Fibroblast of mammary gland (primary cell): Measurements from ENCODE around the gene ZNF84.
A peak's percentile ranks its signal among the peaks of the same experiment; 100 is the strongest.

Source experiments
- DNase-seq: peaks from one replicate; pipeline ENCODE4 v3.0.0-alpha.2; 2010; ENCODE audit warnings: low read depth
- H3K4me3 ChIP-seq: 2 replicates; pipeline ENCODE4 v1.5.1; 2011; ENCODE audit warnings: low read depth, mild to moderate bottlenecking, low read length, moderate library complexity; ENCODE audit not compliant: control insufficient read depth
- TF ChIP-seq, protein P1 (sequence below): conservative IDR thresholded peaks from 2 replicates; pipeline ENCODE4 v1.5.1; 2011; ENCODE audit warnings: low read depth, low read length, inconsistent platforms; ENCODE audit not compliant: control insufficient read depth, insufficient read depth

Gene ZNF84

DNA sequence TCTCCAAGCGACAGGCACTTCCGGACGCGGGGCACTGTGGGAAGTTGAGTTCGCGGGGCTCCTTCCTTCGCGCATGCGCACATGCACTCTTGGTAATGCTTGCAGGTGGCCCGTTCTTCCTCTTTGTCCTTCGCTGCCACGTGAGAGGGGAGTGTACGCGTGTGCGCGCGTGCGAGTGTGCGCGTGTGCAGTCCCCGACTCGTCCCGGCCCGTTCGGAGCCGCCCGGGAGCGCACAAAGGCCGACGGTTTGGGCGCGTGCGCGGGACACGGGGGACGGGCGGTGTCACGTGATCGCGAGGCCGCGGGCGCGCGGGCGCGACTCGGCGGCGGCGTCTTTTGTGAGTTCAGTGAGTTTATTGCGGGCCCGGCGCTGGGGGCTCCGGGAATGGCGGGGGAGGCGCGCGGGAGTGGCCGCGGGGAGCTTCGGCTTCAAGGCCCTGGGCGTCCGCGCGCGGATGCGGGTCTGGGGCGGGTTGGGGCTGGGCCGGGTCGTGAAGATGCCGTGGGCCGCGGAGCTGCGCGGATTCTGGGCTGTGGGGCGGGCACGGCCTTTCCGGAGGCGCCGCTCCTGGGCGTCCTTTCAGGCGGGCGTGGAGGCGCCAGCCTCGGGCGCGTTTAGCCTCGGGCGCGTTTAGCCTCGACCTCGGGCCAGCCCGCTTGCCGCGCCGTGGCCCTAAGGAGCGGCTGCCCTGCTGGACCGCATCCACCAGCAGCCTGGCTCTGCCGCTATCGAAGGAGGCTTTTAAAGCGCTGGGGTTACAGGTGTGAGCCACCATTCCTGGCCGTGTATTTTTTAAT lies at the start of gene ZNF84:
Gene ZNF84 (plus strand): TSS at position 303 of the 799 bp plus-strand sequence. CDS start 3,959 bp downstream, outside the sequence.
- TF ChIP-seq, protein P1, sequence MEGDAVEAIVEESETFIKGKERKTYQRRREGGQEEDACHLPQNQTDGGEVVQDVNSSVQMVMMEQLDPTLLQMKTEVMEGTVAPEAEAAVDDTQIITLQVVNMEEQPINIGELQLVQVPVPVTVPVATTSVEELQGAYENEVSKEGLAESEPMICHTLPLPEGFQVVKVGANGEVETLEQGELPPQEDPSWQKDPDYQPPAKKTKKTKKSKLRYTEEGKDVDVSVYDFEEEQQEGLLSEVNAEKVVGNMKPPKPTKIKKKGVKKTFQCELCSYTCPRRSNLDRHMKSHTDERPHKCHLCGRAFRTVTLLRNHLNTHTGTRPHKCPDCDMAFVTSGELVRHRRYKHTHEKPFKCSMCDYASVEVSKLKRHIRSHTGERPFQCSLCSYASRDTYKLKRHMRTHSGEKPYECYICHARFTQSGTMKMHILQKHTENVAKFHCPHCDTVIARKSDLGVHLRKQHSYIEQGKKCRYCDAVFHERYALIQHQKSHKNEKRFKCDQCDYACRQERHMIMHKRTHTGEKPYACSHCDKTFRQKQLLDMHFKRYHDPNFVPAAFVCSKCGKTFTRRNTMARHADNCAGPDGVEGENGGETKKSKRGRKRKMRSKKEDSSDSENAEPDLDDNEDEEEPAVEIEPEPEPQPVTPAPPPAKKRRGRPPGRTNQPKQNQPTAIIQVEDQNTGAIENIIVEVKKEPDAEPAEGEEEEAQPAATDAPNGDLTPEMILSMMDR, result no peak

DNA sequence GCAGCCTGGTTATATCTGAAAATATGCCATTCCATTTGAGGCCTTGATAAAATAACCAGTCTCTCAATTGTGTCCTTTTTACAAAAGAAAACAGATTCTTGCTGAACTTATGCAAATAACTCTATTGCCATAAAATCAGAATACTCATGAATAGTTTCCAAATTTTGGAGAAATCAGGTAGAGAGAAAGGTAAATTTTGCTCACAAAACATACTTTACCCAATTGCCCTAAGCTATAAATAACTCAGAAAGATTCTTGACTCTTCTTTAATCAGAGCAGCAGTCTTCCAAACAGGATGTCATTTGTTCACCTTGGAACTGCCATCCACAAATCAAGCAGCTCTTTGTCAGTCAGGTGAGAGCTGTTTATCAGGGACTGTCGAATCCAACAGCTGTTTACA lies 38.6 kb upstream of the ZNF84 start:
- H3K4me3 ChIP-seq, result no peak overlapping the region
- DNase-seq, result no peak
- TF ChIP-seq, protein P1, result no peak

More for the DNA sequence above, at the start of gene ZNF84:
- peak; percentile 96 for DNase-seq
- H3K4me3 ChIP-seq, result peak within 1 kb of the TSS; percentile 68

DNA sequence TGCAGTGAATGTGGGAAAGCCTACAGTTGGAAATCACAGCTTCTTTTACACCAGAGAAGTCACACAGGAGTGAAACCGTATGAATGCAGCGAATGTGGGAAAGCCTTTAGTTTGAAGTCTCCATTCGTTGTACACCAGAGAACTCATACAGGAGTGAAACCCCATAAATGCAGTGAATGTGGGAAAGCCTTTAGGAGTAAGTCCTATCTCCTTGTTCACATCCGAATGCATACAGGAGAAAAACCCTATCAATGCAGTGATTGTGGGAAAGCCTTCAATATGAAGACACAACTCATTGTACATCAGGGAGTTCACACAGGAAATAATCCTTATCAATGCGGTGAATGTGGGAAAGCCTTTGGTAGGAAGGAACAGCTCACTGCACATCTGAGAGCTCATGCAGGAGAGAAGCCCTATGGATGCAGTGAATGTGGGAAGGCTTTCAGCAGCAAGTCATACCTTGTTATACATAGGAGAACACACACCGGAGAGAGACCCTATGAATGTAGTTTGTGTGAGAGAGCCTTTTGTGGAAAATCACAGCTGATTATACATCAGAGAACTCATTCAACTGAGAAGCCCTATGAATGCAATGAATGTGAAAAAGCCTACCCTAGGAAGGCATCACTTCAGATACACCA lies 26.5 kb upstream of the ZNF84 start:
- DNase-seq, result no peak
- TF ChIP-seq, protein P1, result no peak
- H3K4me3 ChIP-seq, result no peak overlapping the region

DNA sequence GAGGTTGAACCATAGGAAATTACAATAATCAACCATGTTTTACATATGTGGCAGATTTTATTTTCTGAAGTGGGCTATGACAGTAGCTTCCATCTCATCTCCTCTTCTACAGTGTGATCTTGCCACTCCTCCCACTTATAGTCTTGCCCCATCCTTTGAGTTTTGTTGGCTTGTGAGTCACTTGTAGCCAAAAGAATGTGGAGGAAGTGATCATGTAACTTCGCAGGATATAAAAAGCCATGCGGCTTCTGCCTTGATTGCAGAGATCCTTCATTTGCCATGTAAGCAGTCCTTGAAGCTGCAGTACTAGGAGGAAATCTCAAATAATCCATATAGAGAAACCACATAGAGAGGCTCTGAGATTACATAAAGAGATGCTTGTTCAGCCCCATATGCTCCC lies 13.7 kb upstream of the ZNF84 start:
- H3K4me3 ChIP-seq, result no peak overlapping the region
- TF ChIP-seq, protein P1, result no peak
- DNase-seq, result no peak

DNA sequence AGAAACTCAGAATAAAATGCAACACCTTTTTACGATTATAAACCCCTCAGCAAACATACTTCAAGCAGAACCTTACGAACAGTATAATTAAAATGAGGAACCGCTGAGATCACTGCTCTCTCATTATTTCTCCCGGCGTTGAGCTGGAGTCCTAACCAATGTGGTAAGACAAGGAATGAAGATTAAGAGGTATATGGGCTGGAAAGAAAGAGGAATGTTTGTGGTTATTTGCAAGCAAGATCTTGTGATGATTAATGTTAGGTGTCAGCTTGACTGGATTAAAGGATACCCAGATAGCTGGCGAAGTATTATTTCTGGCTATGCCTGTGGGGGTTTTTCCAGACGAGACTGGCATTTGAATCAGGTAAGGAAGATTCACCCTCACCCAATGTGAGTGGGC lies 10.3 kb upstream of the ZNF84 start:
- no peak overlapping the region for H3K4me3 ChIP-seq
- TF ChIP-seq, protein P1, result no peak
- no peak for DNase-seq

DNA sequence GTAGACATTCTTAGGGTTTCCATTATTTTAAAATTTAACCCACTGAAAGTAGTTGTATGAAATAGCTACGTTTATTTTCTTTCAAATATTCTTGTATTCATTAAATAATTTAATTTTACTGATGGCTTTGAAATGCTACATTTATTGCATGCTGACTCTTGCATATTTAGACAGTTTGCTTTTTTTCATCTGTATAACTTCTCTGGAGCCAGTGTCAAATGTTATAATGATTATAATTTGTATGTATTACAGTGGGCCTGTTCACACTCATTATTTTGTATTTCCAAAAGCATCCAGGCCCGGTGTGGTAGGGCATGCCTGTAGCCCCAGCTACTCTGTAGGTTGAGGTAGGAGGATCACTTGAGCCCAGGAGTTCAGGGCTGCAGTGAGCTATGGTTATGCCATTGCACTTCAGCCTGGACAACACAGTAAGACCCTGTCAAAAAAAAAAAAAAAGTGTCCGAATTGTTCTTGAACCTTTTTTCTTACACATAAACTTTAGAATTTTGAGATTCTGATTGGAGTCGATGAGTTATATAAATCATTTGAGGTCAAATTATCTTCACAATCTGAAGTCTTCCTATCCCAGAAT lies 905 bp downstream of the ZNF84 start:
- TF ChIP-seq, protein P1, result no peak
- no peak for DNase-seq
- peak overlapping the region; percentile 68 for H3K4me3 ChIP-seq
